ENCODE measurements around the gene SYT5. TPM values are rescaled to one million over a fixed set of nuclear protein-coding genes. Genes with fewer than 3 reads are reported as not detected.
"Not testable (repeated sequence)": the region's sequence is repeated elsewhere in the genome, so short reads cannot be mapped to it uniquely, and the experiment has no call there.

Gene SYT5
- total RNA-seq, 1 experiment from 2014 or later, result 1.3 TPM

DNA sequence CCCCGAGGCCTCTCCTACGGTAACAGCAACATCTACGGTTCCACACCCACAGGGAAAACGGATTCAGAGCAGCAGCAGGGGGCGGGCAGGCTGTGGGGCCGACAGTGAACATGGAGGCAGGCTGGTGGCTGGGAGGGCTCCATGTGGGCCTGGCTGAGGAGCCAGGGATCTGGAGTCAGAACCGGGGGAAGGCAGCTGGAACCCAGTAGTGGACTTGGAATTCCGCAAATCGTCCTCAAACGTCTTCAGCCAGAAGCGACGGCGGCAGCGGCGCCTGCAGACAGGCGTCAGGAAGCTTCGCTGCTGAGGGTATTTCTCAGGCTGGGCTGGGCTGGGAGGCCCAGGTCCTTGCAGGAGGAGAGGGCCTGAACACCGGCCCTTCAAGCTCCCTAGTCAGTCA, 46.7 kb upstream of the SYT5 start:
- no peak for TF ChIP-seq EZH2 (IDR thresholded peaks at IDR 0.05; ENCODE audit: low read depth)
- TF ChIP-seq, protein P1, sequence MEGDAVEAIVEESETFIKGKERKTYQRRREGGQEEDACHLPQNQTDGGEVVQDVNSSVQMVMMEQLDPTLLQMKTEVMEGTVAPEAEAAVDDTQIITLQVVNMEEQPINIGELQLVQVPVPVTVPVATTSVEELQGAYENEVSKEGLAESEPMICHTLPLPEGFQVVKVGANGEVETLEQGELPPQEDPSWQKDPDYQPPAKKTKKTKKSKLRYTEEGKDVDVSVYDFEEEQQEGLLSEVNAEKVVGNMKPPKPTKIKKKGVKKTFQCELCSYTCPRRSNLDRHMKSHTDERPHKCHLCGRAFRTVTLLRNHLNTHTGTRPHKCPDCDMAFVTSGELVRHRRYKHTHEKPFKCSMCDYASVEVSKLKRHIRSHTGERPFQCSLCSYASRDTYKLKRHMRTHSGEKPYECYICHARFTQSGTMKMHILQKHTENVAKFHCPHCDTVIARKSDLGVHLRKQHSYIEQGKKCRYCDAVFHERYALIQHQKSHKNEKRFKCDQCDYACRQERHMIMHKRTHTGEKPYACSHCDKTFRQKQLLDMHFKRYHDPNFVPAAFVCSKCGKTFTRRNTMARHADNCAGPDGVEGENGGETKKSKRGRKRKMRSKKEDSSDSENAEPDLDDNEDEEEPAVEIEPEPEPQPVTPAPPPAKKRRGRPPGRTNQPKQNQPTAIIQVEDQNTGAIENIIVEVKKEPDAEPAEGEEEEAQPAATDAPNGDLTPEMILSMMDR (conservative IDR thresholded peaks at IDR 0.05), result no peak
- H3K27ac ChIP-seq, result no peak overlapping the region
- ChIA-PET POLR2A (ENCODE audit: unreplicated experiment) (interaction anchor here (0.6 kb wide), 1 partner anchor 30 kb away, joined by 3 read pairs; no protein-coding TSS in a partner anchor), CTCF (no interaction called here)
- H3K27me3 ChIP-seq (ENCODE audit: insufficient read depth, low read depth), result no peaks in the 10 kb centered on the region
- H3K4me2 ChIP-seq, result no peak overlapping the region
- intact Hi-C loops (cut with micrococcal nuclease; ENCODE audit: unreplicated experiment), result no loop called here
- no peaks in the 10 kb centered on the region for H3K79me2 ChIP-seq (ENCODE audit: low read depth)
- no TSS peak for BruUV-seq (replicated peaks)
- no peaks in the 10 kb centered on the region for H3K4me1 ChIP-seq (replicated peaks; ENCODE audit: insufficient read depth)
- no peak overlapping the region for H3K4me3 ChIP-seq
- H3K9me2 ChIP-seq (ENCODE audit: insufficient read depth), result no peaks in the 10 kb centered on the region
- H3F3A ChIP-seq (ENCODE audit: insufficient read depth, low read depth), result peaks cover 17% of the 10 kb centered on the region; the same call in 1 of the 2 replicates
- H3K36me3 ChIP-seq (ENCODE audit: low read depth), result peaks cover 4% of the 10 kb centered on the region; the same call in 1 of the 2 replicates
- peaks cover 36% of the 10 kb centered on the region for H4K20me1 ChIP-seq (ENCODE audit: insufficient read depth)
- H3K9me3 ChIP-seq (ENCODE audit: insufficient read depth, low read depth), result no peaks in the 10 kb centered on the region
- H2AFZ ChIP-seq, result no peak overlapping the region
- no peak for DNase-seq

DNA sequence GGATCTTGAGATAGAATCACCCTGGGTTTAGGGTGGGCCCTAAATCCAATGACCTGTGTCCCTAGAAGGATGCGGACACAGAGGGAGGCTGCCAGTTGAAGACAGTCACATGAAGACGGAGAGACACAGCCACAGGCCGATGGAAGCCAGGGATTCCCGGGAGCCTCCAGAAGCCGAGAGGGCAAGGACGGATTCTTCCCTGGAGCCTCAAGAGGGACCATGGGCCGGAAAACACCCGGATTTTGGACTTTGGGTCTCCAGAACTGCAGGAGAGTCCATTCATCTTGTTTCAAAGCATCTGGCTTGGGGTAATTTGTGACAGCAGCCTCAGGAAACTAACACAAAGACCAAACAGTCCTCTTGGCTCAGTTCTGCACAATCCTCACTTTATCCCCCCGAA, 46.2 kb upstream of the SYT5 start:
- DNase-seq, result no peak
- ChIA-PET CTCF (no interaction called here), POLR2A (ENCODE audit: unreplicated experiment) (no interaction called here)
- H3K27ac ChIP-seq, result no peak overlapping the region
- peaks cover 32% of the 10 kb centered on the region for H4K20me1 ChIP-seq (ENCODE audit: insufficient read depth)
- no peak for TF ChIP-seq EZH2 (IDR thresholded peaks at IDR 0.05; ENCODE audit: low read depth)
- TF ChIP-seq, protein P1 (conservative IDR thresholded peaks at IDR 0.05), result no peak
- BruUV-seq (replicated peaks), result no TSS peak
- H3K27me3 ChIP-seq (ENCODE audit: insufficient read depth, low read depth), result no peaks in the 10 kb centered on the region
- intact Hi-C loops (cut with micrococcal nuclease; ENCODE audit: unreplicated experiment), result no loop called here
- no peaks in the 10 kb centered on the region for H3K9me2 ChIP-seq (ENCODE audit: insufficient read depth)
- no peak overlapping the region for H2AFZ ChIP-seq
- H3K36me3 ChIP-seq (ENCODE audit: low read depth), result peaks cover 2% of the 10 kb centered on the region; the same call in 1 of the 2 replicates
- no peaks in the 10 kb centered on the region for H3K9me3 ChIP-seq (ENCODE audit: insufficient read depth, low read depth)
- no peaks in the 10 kb centered on the region for H3K4me1 ChIP-seq (replicated peaks; ENCODE audit: insufficient read depth)
- H3K4me2 ChIP-seq, result no peak overlapping the region
- peaks cover 21% of the 10 kb centered on the region; the same call in 1 of the 2 replicates for H3F3A ChIP-seq (ENCODE audit: insufficient read depth, low read depth)
- H3K79me2 ChIP-seq (ENCODE audit: low read depth), result no peaks in the 10 kb centered on the region
- H3K4me3 ChIP-seq, result no peak overlapping the region

DNA sequence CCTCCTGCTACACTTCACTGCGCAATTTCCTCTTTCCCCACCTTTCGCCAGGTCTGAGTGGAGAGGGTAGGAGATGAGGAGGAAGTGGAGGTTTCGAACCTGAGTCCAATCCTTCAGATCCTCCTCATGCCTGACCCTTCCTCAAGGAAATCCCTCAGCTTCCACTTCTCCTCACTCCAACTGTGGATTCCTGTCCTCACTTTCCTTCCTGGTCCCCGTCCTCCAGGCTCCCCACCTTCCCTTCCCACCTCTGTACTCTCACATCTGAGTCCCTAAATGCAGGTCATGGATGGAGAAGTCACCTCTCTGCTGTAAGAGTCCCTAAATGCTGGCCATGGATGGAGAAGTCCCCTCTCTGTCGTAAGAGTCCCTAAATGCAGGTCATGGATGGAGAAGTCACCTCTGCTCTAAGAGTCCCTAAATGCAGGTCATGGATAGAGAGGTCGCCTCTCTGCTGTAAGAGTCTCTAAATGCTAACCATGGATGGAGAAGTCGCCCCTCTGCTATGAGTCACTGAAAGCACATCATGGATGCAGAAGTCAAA, 45.4 kb upstream of the SYT5 start:
- Histone ChIP-seq H2AFZ (no peak overlapping the region), H3K27me3 (ENCODE audit: insufficient read depth, low read depth) (no peaks in the 10 kb centered on the region), H3K36me3 (ENCODE audit: low read depth) (no peaks in the 10 kb centered on the region), H3K9me2 (ENCODE audit: insufficient read depth) (no peaks in the 10 kb centered on the region), H3K4me1 (replicated peaks; ENCODE audit: insufficient read depth) (no peaks in the 10 kb centered on the region), H3K79me2 (ENCODE audit: low read depth) (no peaks in the 10 kb centered on the region), H3K27ac (no peak overlapping the region), H3K4me2 (no peak overlapping the region), H3F3A (ENCODE audit: insufficient read depth, low read depth) (peaks cover 24% of the 10 kb centered on the region; the same call in 1 of the 2 replicates), H3K9me3 (ENCODE audit: insufficient read depth, low read depth) (no peaks in the 10 kb centered on the region; the same call in 1 of the 2 replicates), H4K20me1 (ENCODE audit: insufficient read depth) (peaks cover 31% of the 10 kb centered on the region), H3K4me3 (no peak overlapping the region)
- ChIA-PET POLR2A (ENCODE audit: unreplicated experiment) (no interaction called here), CTCF (no interaction called here)
- BruUV-seq (replicated peaks), result no TSS peak
- intact Hi-C loops (cut with micrococcal nuclease; ENCODE audit: unreplicated experiment), result no loop called here
- TF ChIP-seq EZH2 (IDR thresholded peaks at IDR 0.05; ENCODE audit: low read depth), result no peak
- TF ChIP-seq, protein P1 (conservative IDR thresholded peaks at IDR 0.05), result no peak
- no peak for DNase-seq

DNA sequence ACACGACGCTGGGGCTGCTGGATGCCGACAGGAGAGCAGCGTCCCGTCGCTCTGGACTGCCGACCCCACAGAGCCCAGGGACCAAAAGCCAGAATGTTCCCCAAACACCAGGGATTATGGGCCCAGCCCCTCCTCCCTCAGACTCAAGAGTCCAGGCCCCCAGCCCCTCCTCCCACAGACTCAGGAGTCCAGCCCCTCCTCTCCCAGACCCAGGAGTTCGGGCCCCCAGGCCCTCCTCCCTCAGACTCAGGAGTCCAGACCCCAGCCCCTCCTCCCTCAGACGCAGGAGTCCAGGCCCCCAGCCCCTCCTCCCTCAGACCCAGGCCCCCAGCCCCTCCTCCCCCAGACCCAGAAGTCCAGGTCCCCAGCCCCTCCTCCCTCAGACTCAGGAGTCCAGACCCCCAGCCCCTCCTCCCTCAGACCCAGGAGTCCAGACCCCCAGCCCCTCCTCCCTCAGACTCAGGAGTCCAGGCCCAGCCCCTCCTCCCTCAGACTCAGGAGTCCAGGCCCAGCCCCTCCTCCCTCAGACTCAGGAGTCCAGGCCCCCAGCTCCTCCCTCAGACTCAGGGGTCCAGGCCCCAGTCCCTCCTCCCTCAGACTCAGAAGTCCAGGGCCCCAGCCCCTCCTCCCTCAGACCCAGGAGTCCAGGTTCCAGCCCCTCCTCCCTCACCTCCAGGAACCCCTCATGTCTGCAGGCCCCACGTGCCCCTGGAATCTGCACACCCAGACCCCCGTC, 44.8 kb upstream of the SYT5 start:
- H3K79me2 ChIP-seq (ENCODE audit: low read depth); H3K36me3 ChIP-seq (ENCODE audit: low read depth); H3K27me3 ChIP-seq (ENCODE audit: insufficient read depth, low read depth); H2AFZ ChIP-seq; H3K4me1 ChIP-seq (replicated peaks; ENCODE audit: insufficient read depth); H3K9me2 ChIP-seq (ENCODE audit: insufficient read depth); H3K4me2 ChIP-seq; H3K4me3 ChIP-seq; H3K9me3 ChIP-seq (ENCODE audit: insufficient read depth, low read depth); DNase-seq; BruUV-seq (replicated peaks); CTCF ChIA-PET; H3K27ac ChIP-seq; intact Hi-C loops (cut with micrococcal nuclease; ENCODE audit: unreplicated experiment): not testable (repeated sequence)
- peaks cover 31% of the 10 kb centered on the region for H4K20me1 ChIP-seq (ENCODE audit: insufficient read depth)
- POLR2A ChIA-PET (ENCODE audit: unreplicated experiment), result interaction anchor here (0.6 kb wide), 1 partner anchor 20 kb away, joined by 6 read pairs; no protein-coding TSS in a partner anchor
- peaks cover 24% of the 10 kb centered on the region; the same call in 1 of the 2 replicates for H3F3A ChIP-seq (ENCODE audit: insufficient read depth, low read depth)

Measured in PC-9 (cell line).